T-cell (primary cell): ENCODE results near the gene IL1RN. TPM values are rescaled to one million over a fixed set of nuclear protein-coding genes. Genes with fewer than 3 reads are reported as not detected.

Experiments used
- total RNA-seq, 35 experiments: library from RNA in 6 of 35; stranded (reverse) in 6 of 35; fragments of 120-200 nt in 1 of 35; gene quantifications; one replicate each; pipeline versions ENCODE4 v1.2.1 to v1.2.4 and lab custom pipeline; 2013 to 2026

IL1RN gene
- total RNA-seq, 5 donors from 2014 or later (not counting 1 experiment from before 2014, with no cell fraction given): not detected

Other genes with a start within 250 kb of the IL1RN start
- gene IL37, start 216.4 kb upstream of the IL1RN start, total RNA-seq: not detected
- gene IL36G, start 149.6 kb upstream of the IL1RN start, total RNA-seq: not detected
- under 1 TPM in 4 of 5 donors, not detected in 1; 0.32 to 0.60 (median 0.58) TPM for gene IL36A, start 122.1 kb upstream of the IL1RN start, total RNA-seq
- not detected for gene IL36B, start 74.7 kb upstream of the IL1RN start, total RNA-seq
- not detected for gene IL36RN, start 68.4 kb upstream of the IL1RN start, total RNA-seq
- gene IL1F10, start 59.6 kb upstream of the IL1RN start, total RNA-seq: not detected
- 100 to 1,000 TPM; 145 to 217 (median 150) TPM for gene PSD4, start 46.4 kb downstream of the IL1RN start, total RNA-seq
- gene PAX8, start 151.3 kb downstream of the IL1RN start, total RNA-seq: 1 to 10 TPM; 1.0 to 1.8 (median 1.3) TPM